DMS 273 treated with DMSO at 0.1 percent for 48 hours (cell line): ENCODE measurements around the gene MDN1.
"Not testable (repeated sequence)": the region's sequence is repeated elsewhere in the genome, so short reads cannot be mapped to it uniquely, and the experiment has no call there.

Source experiments
- DNase-seq: peaks from one replicate; lab custom pipeline; 2025; lab: John Stamatoyannopoulos, UW

Gene MDN1

GRCh38 chr6:89769572-89769971, 50.0 kb downstream of the MDN1 start:
- DNase-seq = no peak

GRCh38 chr6:89768324-89768723, 51.3 kb downstream of the MDN1 start:
- no peak for DNase-seq

GRCh38 chr6:89763550-89763949, 56.0 kb downstream of the MDN1 start:
- no peak for DNase-seq

GRCh38 chr6:89758830-89759229, 60.8 kb downstream of the MDN1 start:
- no peak for DNase-seq

- DNase-seq = no peak
Observed at GRCh38 chr6:89750338-89750737, 69.3 kb downstream of the MDN1 start.

- no peak for DNase-seq
Observed at GRCh38 chr6:89749918-89750317, 69.7 kb downstream of the MDN1 start.

GRCh38 chr6:89745716-89746115, 73.9 kb downstream of the MDN1 start:
- DNase-seq = no peak

- DNase-seq = no peak
Observed at GRCh38 chr6:89745096-89745495, 74.5 kb downstream of the MDN1 start.

- no peak for DNase-seq
Observed at GRCh38 chr6:89736893-89737292, 82.7 kb downstream of the MDN1 start.

GRCh38 chr6:89734526-89734925, 85.1 kb downstream of the MDN1 start:
- DNase-seq = no peak

GRCh38 chr6:89731924-89732567, 87.5 kb downstream of the MDN1 start:
- DNase-seq = no peak

GRCh38 chr6:89731262-89731661, 88.3 kb downstream of the MDN1 start:
- DNase-seq = not testable (repeated sequence)

GRCh38 chr6:89729818-89730217, 89.8 kb downstream of the MDN1 start:
- DNase-seq = no peak

GRCh38 chr6:89727501-89727900, 92.1 kb downstream of the MDN1 start:
- DNase-seq = no peak

- DNase-seq = no peak
Observed at GRCh38 chr6:89724981-89725380, 94.6 kb downstream of the MDN1 start.

GRCh38 chr6:89723046-89723445, 96.5 kb downstream of the MDN1 start:
- DNase-seq = no peak

GRCh38 chr6:89716532-89716931, 103.1 kb downstream of the MDN1 start:
- no peak for DNase-seq

- no peak for DNase-seq
Observed at GRCh38 chr6:89711801-89712200, 107.8 kb downstream of the MDN1 start.

- DNase-seq = no peak
Observed at GRCh38 chr6:89708316-89708715, 111.3 kb downstream of the MDN1 start.

GRCh38 chr6:89707766-89708165, 111.8 kb downstream of the MDN1 start:
- no peak for DNase-seq

GRCh38 chr6:89706121-89706520, 113.5 kb downstream of the MDN1 start:
- DNase-seq = no peak

GRCh38 chr6:89703292-89703691, 116.3 kb downstream of the MDN1 start:
- no peak for DNase-seq

- DNase-seq = no peak
Observed at GRCh38 chr6:89702349-89702748, 117.2 kb downstream of the MDN1 start.

- no peak for DNase-seq
Observed at GRCh38 chr6:89695667-89696066, 123.9 kb downstream of the MDN1 start.

GRCh38 chr6:89694428-89694827, 125.2 kb downstream of the MDN1 start:
- DNase-seq = no peak
